HK-2 (cell line): Measurements from ENCODE around the gene SFXN5.
A peak's percentile ranks its signal among the peaks of the same experiment; 100 is the strongest.

Source experiments
- DNase-seq: peaks from one replicate; pipeline ENCODE4 v3.0.0-alpha.2; 2018; ENCODE audit not compliant: unreplicated experiment

Gene SFXN5

GRCh38 chr2:73020657-73021370 is 50.7 kb downstream of the SFXN5 start:
- DNase-seq = peak; percentile 18

DNA sequence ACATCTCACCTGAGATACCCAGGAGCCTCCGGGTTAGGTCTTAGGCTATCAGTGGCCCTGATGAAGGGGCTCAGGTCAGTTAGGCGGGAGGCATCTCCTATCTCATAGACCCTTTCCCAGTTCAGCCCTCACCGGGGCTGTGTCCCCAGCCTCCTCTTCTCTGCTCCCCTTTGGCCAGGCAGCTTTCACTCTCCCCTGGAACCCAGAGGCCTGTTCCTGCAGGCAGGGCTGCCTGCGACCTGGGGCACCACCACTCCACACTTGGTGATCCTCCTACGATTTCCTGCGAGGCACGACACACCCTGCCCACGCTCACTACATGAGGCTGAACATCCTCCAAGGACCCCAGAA is 51.2 kb downstream of the SFXN5 start:
- no peak for DNase-seq

DNA sequence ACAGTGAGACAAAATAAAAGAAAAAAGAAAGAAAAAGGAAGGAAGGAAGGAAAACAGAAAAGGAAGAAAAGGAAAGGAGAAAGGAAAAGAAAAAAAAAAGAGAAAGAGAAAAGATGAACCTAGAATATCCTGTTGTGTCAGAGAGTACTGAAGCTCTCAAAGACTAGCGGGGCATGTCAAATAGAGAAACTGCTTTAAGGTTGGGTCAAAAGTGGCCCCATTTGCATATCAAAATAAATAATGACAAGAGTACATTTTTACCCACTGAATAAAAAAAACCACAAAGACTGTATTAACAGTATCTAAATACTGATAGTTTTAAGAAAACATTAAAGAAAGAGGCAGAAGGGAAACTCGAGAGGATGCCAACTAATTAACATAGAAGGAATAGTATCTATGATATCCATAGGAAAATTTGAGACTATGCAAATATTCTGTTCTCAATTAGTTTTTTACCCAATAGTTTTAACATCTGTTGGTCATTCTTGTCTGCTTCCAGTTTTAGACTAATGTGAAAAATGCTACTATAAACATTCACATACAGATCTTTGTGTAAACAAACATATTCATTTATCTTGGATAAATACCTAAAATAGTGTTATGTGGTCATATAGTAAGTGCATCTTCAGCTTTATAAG is 53.2 kb downstream of the SFXN5 start:
- no peak for DNase-seq

GRCh38 chr2:73013936-73014335 is 57.6 kb downstream of the SFXN5 start:
- no peak for DNase-seq

DNA sequence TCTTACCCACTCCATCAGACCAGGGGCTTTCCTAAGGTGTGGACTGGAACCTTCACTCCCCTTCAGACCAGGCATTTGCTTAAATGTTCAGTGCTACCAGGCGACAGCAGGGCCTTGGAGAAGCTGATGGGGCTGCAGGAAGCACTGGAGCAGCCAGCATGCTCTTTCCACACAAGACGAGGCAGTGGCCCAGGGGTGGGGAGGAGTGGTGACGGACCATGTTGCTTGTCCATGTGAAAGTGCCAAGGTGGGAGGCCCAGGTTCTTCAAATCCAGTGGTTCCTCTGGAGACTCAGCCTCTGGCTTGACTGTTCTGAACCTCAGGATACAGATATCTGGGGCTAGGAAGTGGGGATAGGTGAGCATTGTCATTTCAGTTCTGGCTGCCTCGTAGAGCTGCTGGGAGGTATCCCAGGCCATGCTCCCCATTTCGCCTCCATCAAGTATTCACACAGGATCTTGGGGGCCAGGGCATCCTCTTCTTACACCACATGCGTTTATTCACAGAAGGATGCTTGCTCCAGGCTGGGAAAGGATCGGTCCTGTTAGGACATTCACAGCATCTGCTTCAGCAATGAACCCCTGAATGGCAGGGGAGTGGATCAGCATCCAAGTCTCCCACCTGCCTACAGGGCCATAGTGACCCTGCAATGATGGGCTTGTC is 62.2 kb downstream of the SFXN5 start:
- DNase-seq = no peak

GRCh38 chr2:73008766-73009135 is 62.8 kb downstream of the SFXN5 start:
- DNase-seq = no peak

GRCh38 chr2:73007991-73008765 is 63.3 kb downstream of the SFXN5 start:
- DNase-seq = no peak

GRCh38 chr2:73006969-73007710 is 64.4 kb downstream of the SFXN5 start:
- no peak for DNase-seq

DNA sequence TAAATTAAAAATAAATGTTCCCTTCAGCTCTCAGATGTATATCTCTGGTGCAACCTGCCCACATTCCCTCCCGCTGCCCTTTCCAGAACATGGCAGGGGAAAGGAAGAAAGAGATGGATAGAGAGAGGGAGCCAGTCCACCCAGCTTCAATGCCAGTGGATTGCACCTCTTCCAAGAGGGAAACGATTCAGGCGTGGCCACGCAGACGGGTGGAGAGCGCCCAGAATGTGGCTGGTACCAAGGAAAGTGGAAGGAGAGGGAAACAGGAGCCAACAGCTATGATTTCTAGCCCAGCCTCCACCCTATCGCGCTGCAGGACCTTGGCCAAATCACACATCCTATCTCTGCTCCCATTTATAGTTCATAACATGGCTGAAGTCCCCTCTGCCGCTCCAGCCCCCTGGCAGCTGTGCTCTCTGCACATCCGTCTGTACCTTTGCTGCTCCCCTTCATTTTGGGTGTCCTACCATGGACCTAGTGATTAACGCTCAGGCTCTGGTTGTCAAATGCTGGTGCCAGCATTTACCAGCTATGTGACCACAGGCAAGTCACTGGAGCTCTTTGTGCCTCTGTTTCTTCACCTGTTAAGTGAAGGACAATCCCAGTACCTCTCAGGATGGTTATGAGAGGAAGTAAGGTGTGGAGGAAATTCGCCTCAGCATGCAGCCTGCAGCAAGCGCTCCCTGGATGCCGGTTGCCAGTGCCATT is 66.5 kb downstream of the SFXN5 start:
- no peak for DNase-seq

- DNase-seq = no peak
These were observed 67.0 kb downstream of the SFXN5 start for GRCh38 chr2:73004466-73004865.

DNA sequence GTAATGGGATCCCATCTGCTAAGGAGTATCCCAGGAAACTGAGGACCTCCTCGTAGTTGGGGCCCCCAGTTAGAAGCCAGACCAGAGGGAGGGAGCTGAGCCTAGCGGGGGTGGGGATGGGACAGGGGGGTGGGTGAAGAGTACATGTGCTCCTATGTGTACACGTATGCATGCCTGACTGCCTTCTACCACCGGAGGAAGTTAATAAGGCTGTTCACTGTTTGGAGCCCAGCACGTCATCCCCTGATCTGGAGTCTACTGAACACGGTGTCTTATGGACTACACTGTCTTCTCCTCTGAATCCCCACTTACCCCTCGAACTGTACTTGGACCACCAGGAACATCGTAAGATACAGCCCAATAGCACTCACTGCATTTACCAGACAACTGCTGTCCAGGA is 68.5 kb downstream of the SFXN5 start:
- no peak for DNase-seq

DNA sequence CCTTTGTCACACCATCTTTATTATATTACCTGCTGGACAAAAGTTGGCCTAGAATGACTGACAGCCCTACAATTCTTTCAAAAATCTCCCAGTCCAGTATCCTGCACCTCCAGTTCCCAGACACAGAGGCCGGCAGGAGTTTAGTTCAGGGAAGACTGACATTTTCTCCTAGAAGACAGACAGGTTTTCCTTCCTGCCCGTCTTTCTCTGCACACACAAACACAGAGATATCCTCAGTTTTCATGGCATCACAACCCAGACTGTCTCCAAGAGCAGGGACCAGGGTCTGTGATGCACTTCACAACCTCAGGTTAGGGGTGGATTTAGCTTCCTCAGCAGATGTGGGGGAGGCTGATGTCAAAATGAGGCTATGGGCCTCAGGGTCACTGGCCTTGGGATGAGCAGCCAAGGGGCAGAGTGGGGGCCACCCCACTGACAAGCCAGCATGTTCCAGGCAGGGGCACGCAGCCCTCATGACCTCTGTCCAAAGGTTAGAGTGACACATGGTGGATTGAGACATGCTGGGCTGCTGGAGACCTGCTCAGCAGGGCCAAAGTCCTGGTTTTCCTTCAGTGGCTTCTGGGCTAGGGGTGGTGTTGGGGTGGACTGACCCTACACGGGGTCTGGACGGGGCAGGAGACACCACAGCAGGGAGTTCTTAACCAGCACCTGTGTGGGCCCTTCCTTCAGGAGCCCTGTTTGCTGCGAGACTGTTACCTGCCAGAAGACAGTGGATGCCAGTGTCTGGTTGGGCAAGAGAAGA is 70.5 kb downstream of the SFXN5 start:
- DNase-seq = no peak

- peak; percentile 29 for DNase-seq
These were observed 71.5 kb downstream of the SFXN5 start for GRCh38 chr2:72999729-73000725.

- DNase-seq = no peak
These were observed 72.8 kb downstream of the SFXN5 start for GRCh38 chr2:72998724-72999123.

DNA sequence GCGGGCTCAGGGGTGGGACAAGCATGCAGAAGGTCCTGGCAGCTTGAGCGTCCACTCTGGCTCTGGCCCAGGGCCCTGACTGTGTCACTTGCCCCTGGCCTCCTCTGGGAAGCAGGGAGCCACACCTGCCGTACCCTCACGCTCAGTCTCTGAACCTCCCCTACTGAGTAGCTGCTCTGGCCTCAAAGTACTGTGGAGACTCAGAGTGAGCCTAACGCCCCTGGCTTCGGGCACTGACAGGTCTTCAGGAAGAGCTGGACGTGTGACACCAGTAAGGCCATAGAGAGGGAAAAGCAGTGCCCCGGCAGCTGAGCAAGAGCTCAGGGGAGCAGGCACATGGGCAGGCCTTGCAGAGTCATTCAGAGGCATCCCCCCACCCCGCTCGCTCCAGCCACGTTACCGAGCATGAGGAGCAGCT is 73.3 kb downstream of the SFXN5 start:
- DNase-seq = no peak

GRCh38 chr2:72996117-72996502 is 75.4 kb downstream of the SFXN5 start:
- no peak for DNase-seq

DNA sequence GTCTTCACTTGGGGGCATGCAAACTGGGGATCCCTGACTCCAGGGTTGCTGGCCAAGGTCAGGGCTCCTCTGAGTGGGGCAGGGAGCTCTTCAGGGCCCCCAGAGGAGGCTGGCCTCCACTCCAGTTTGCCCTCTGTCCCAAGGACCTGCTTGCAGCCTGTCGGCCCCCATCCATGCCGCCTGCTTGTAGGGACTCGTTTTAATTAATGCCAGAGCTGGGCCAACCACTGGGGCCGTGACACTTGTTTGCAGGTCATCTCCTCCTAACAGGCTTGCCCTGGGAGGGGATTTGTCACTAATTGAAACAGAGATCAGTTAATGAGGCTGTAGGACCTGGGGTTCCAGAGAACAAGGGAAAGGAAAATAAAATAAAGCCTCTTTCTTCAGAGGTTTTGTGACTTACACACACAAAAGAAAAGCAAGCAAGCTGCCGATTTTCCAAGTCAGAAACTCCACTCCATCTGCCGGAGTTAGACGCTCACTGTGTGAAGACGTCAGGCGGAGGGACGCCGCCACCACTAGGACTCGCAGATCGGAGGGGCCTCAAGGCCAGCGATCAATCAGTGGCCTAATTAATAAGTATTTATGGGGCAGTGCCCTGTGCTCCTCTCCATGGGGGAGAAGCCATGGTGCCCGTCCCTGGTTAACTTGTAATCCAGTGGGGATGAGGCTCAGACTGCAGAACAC is 75.9 kb downstream of the SFXN5 start:
- no peak for DNase-seq

DNA sequence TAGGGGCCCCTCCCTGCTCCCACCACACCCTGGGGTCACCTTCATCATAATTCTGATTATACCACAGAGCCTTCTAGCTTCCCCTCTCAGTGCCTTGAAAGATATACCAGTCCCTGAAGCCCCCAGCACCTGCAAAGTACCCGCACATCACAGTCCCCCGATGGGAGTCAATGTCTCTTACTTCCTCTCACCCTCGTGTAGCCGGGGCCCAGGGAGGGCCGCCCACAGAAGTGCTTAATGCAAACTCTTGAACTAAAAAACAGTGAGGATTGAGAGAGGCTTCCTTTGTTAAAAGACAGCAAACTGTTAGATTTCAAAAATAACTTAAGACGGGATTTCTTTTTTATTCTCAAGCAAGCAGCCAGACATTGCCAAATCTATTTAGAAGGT is 76.5 kb downstream of the SFXN5 start:
- DNase-seq = no peak
